Karpas-422 (cell line): Measurements from ENCODE around the gene GLDC. TPM values are rescaled to one million over a fixed set of nuclear protein-coding genes. Genes with fewer than 3 reads are reported as not detected.
"Not testable (repeated sequence)": the region's sequence is repeated elsewhere in the genome, so short reads cannot be mapped to it uniquely, and the experiment has no call there.

Experiments used
- DNase-seq: peaks from one replicate; pipeline ENCODE4 v3.0.0-alpha.2; 2015
- H2AFZ ChIP-seq: fragments of 200-600 bp; sonication (generic); 2 replicates; pipeline ENCODE4 v1.6.1; 2014; ENCODE audit warnings: antibody characterized with exemption, low read length, mixed read lengths
- H3K27ac ChIP-seq: fragments of 200-600 bp; sonication (generic); 2 replicates; pipeline ENCODE4 v1.5.1; 2014; ENCODE audit warnings: mild to moderate bottlenecking, low read length, moderate library complexity
- H3K27me3 ChIP-seq: fragments of 200-600 bp; sonication (generic); 2 replicates; pipeline ENCODE4 v1.6.1; 2014; ENCODE audit warnings: low read length, mixed read lengths
- H3K36me3 ChIP-seq: fragments of 200-600 bp; sonication (generic); 2 replicates; pipeline ENCODE4 v1.6.1; 2014; ENCODE audit warnings: low read length, mixed read lengths; ENCODE audit not compliant: insufficient read depth
- H3K4me1 ChIP-seq: fragments of 200-600 bp; sonication (generic); 2 replicates; pipeline ENCODE4 v1.6.1; 2014; ENCODE audit warnings: mild to moderate bottlenecking, low read length, mixed read lengths
- H3K4me2 ChIP-seq: fragments of 200-600 bp; sonication (generic); 2 replicates; pipeline ENCODE4 v1.6.1; 2014; ENCODE audit warnings: low read length, low read depth, mild to moderate bottlenecking; ENCODE audit not compliant: poor library complexity, severe bottlenecking
- H3K4me3 ChIP-seq: fragments of 200-600 bp; sonication (generic); 2 replicates; pipeline ENCODE4 v1.5.1; 2014; ENCODE audit warnings: mild to moderate bottlenecking, antibody characterized with exemption, low read length, mixed read lengths
- H3K79me2 ChIP-seq: fragments of 200-600 bp; sonication (generic); 2 replicates; pipeline ENCODE4 v1.6.1; 2014; ENCODE audit warnings: mild to moderate bottlenecking, low read length, mixed read lengths
- H3K9ac ChIP-seq: fragments of 200-600 bp; sonication (generic); 2 replicates; pipeline ENCODE4 v1.6.0; 2014; ENCODE audit warnings: low read length
- H3K9me2 ChIP-seq: fragments of 200-600 bp; sonication (generic), shearing (Covaris generic); replicated peaks from 2 replicates; pipeline ENCODE4 v1.6.0; 2014; ENCODE audit warnings: mild to moderate bottlenecking, low read length, moderate library complexity; ENCODE audit not compliant: insufficient read depth
- H3K9me3 ChIP-seq: fragments of 300-700, 200-600 bp; sonication (generic); 2 replicates; pipeline ENCODE4 v1.6.1; 2014; ENCODE audit warnings: low read length, mixed read lengths
- H4K20me1 ChIP-seq: fragments of 200-600 bp; sonication (generic); 2 replicates; pipeline ENCODE4 v1.6.1; 2014; ENCODE audit warnings: mild to moderate bottlenecking, antibody characterized with exemption, low read length, low read depth; ENCODE audit not compliant: insufficient read depth
- total RNA-seq: library from RNA; depleted of rRNA; stranded (reverse); fragments of >200 nt; shearing (Covaris generic); gene quantifications from 2 replicates; pipeline ENCODE4 v1.2.3, GENCODE V29; 2014; ENCODE audit warnings: low replicate concordance

The GLDC gene
- total RNA-seq, 1 experiment from 2014 or later, result not detected

DNA sequence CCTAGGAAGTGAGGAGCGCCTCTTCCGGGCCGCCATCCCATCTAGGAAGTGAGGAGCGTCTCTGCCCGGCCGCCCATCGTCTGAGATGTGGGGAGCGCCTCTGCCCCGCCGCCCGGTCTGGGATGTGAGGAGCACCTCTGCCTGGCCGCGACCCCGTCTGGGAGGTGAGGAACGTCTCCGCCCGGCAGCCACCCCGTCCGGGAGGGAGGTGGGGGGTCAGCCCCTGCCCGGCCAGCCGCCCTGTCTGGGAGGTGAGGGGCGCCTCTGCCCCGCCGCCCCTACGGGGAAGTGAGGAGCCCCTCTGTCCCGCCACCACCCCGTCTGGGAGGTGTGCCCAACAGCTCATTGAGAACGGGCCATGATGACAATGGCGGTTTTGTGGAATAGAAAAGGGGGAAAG lies 22.7 kb downstream of the GLDC start:
- H3K79me2 ChIP-seq, H2AFZ ChIP-seq, H3K27me3 ChIP-seq, H3K9me2 ChIP-seq, DNase-seq, H3K9ac ChIP-seq, H3K27ac ChIP-seq, H3K4me1 ChIP-seq, H3K36me3 ChIP-seq, H3K4me3 ChIP-seq, H3K4me2 ChIP-seq, H4K20me1 ChIP-seq, H3K9me3 ChIP-seq: not testable (repeated sequence)

DNA sequence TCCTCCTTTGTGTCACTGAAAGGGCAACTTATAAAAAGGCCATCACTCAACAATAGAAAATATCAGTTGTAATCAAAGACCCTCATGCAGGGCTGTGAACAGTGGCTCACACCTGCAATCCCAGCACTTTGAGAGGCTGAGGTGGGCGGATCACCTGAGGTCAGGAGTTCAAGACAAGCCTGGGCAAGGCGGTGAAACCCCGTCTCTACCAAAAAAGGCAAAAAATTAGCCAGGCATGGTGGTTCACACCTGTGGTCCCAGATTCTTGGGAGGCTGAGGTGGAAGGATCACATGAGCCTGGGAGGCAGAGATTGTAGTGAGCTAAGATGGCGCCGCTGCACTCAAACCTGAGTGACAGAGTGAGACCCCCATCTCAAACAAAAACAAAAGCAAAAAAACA lies 24.7 kb downstream of the GLDC start:
- no peaks in the 10 kb centered on the region for H3K9me2 ChIP-seq
- H2AFZ ChIP-seq, result no peak overlapping the region
- peaks cover 6% of the 10 kb centered on the region for H3K4me1 ChIP-seq
- H4K20me1 ChIP-seq, result no peaks in the 10 kb centered on the region
- no peak overlapping the region for H3K9ac ChIP-seq
- H3K4me2 ChIP-seq, result no peak overlapping the region
- no peaks in the 10 kb centered on the region for H3K36me3 ChIP-seq
- H3K79me2 ChIP-seq, result no peaks in the 10 kb centered on the region
- no peaks in the 10 kb centered on the region for H3K9me3 ChIP-seq
- H3K27me3 ChIP-seq, result no peaks in the 10 kb centered on the region
- no peak for DNase-seq
- H3K27ac ChIP-seq, result no peak overlapping the region
- no peak overlapping the region for H3K4me3 ChIP-seq

DNA sequence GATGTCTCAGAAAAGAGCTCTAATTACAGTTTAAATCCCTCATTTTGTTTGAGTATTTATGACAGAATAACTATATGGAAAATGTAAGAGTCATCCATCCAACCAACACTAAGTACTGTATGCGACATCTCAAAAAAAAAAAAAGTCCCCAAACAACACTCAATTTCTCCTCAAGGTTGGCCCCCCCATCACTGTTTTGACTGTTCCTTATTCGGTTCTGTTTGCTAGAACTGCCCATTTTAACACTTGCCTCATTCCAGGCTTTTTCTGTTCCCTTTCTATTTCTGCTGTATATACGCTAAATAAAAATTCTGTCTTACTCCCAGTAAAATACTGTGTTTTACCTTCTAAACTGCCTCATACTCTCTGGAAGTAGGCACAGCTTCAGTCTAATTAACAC lies 25.2 kb downstream of the GLDC start:
- Histone ChIP-seq H3K27ac (no peak overlapping the region), H3K79me2 (no peaks in the 10 kb centered on the region), H3K36me3 (no peaks in the 10 kb centered on the region), H3K9me3 (no peaks in the 10 kb centered on the region), H3K4me2 (no peak overlapping the region), H4K20me1 (no peaks in the 10 kb centered on the region), H3K9me2 (no peaks in the 10 kb centered on the region), H3K9ac (no peak overlapping the region), H3K4me3 (no peak overlapping the region), H3K4me1 (peaks cover 6% of the 10 kb centered on the region), H3K27me3 (no peaks in the 10 kb centered on the region), H2AFZ (no peak overlapping the region)
- DNase-seq, result no peak

DNA sequence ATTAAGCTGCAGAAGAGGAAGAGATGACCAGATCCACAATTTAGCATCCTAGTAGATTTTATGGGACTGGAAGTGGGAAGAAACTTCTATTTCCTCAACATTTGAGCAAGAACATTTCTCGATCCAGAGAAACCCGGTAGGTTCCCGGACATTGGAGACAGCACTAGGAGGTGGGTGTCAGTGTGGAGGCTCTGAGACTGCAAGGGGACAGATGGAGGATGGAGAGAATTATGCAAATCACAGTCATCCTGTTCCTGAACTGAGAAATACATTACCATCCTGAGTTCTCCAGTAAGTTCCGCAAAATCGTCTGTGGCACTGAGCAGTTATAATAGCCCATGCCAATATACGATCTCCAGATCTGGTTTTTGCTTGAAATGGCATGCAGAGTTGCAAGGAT lies 25.6 kb downstream of the GLDC start:
- Histone ChIP-seq H3K9me2 (no peaks in the 10 kb centered on the region), H3K4me2 (no peak overlapping the region), H3K9ac (no peak overlapping the region), H3K36me3 (no peaks in the 10 kb centered on the region), H3K79me2 (no peaks in the 10 kb centered on the region), H3K27ac (no peak overlapping the region), H3K9me3 (no peaks in the 10 kb centered on the region), H3K4me3 (no peak overlapping the region), H3K4me1 (peaks cover 6% of the 10 kb centered on the region), H3K27me3 (no peaks in the 10 kb centered on the region), H4K20me1 (no peaks in the 10 kb centered on the region), H2AFZ (no peak overlapping the region)
- DNase-seq, result no peak

- H3K27ac ChIP-seq, result no peak overlapping the region
- peaks cover 6% of the 10 kb centered on the region for H3K4me1 ChIP-seq
- no peak overlapping the region for H2AFZ ChIP-seq
- no peaks in the 10 kb centered on the region for H3K9me2 ChIP-seq
- H3K79me2 ChIP-seq, result no peaks in the 10 kb centered on the region
- no peak overlapping the region for H3K9ac ChIP-seq
- no peak overlapping the region for H3K4me2 ChIP-seq
- no peak overlapping the region for H3K4me3 ChIP-seq
- H3K36me3 ChIP-seq, result no peaks in the 10 kb centered on the region
- no peak for DNase-seq
- H3K9me3 ChIP-seq, result no peaks in the 10 kb centered on the region
- H4K20me1 ChIP-seq, result no peaks in the 10 kb centered on the region
- no peaks in the 10 kb centered on the region for H3K27me3 ChIP-seq
Measured at GRCh38 chr9:6616951-6617602, 28.5 kb downstream of the GLDC start.

GRCh38 chr9:6614489-6614888 lies 31.0 kb downstream of the GLDC start:
- Histone ChIP-seq H3K79me2 (no peaks in the 10 kb centered on the region), H3K9ac (no peak overlapping the region), H2AFZ (no peak overlapping the region), H3K36me3 (no peaks in the 10 kb centered on the region), H4K20me1 (no peaks in the 10 kb centered on the region), H3K9me3 (no peaks in the 10 kb centered on the region), H3K4me3 (no peak overlapping the region), H3K9me2 (no peaks in the 10 kb centered on the region), H3K27me3 (no peaks in the 10 kb centered on the region), H3K27ac (no peak overlapping the region), H3K4me2 (no peak overlapping the region), H3K4me1 (no peaks in the 10 kb centered on the region)
- no peak for DNase-seq

- DNase-seq, result no peak
- Histone ChIP-seq H3K4me1 (no peaks in the 10 kb centered on the region), H2AFZ (no peak overlapping the region), H3K36me3 (no peaks in the 10 kb centered on the region), H4K20me1 (no peaks in the 10 kb centered on the region), H3K9me3 (no peaks in the 10 kb centered on the region), H3K79me2 (no peaks in the 10 kb centered on the region), H3K27me3 (no peaks in the 10 kb centered on the region), H3K9ac (no peak overlapping the region), H3K27ac (no peak overlapping the region), H3K4me2 (no peak overlapping the region), H3K4me3 (no peak overlapping the region), H3K9me2 (no peaks in the 10 kb centered on the region)
Measured at GRCh38 chr9:6611865-6612264, 33.7 kb downstream of the GLDC start.

GRCh38 chr9:6610073-6610472 lies 35.5 kb downstream of the GLDC start:
- Histone ChIP-seq H2AFZ (no peak overlapping the region), H3K36me3 (no peaks in the 10 kb centered on the region), H3K9me2 (no peaks in the 10 kb centered on the region), H3K4me3 (no peak overlapping the region), H4K20me1 (no peaks in the 10 kb centered on the region), H3K27me3 (no peaks in the 10 kb centered on the region), H3K27ac (no peak overlapping the region), H3K9me3 (no peaks in the 10 kb centered on the region), H3K4me1 (no peaks in the 10 kb centered on the region; the same call in 1 of the 2 replicates), H3K79me2 (no peaks in the 10 kb centered on the region), H3K4me2 (no peak overlapping the region), H3K9ac (no peak overlapping the region)
- DNase-seq, result no peak
